MM.1S (cell line): Measurements from ENCODE around the gene TMEM80.

Source experiments
- DNase-seq: peaks from one replicate; pipeline ENCODE4 v3.0.0-alpha.2; 2015
- H2AFZ ChIP-seq: fragments of 300-600 bp; sonication (generic); 2 replicates; pipeline ENCODE4 v1.6.0; 2016; ENCODE audit warnings: antibody characterized with exemption, low read length
- H3F3A ChIP-seq: fragments of 300-600 bp; sonication (generic); 2 replicates; pipeline ENCODE4 v1.6.1; 2016; ENCODE audit warnings: mild to moderate bottlenecking, antibody characterized with exemption, low read length, moderate library complexity, mixed read lengths; ENCODE audit not compliant: insufficient read depth
- H3K27ac ChIP-seq: fragments of 300-600 bp; sonication (generic); 2 replicates; pipeline ENCODE4 v1.5.1; 2016; ENCODE audit warnings: mild to moderate bottlenecking, low read length
- H3K27me3 ChIP-seq: fragments of 300-600 bp; sonication (generic); replicated peaks from 2 replicates; pipeline ENCODE4 v1.6.0; 2016; ENCODE audit warnings: low read length; ENCODE audit not compliant: insufficient read depth
- H3K36me3 ChIP-seq: fragments of 300-600 bp; sonication (generic); replicated peaks from 2 replicates; pipeline ENCODE4 v1.6.1; 2016; ENCODE audit warnings: mild to moderate bottlenecking, low read length, mixed read lengths; ENCODE audit not compliant: insufficient read depth
- H3K4me1 ChIP-seq: fragments of 300-600 bp; sonication (generic); 2 replicates; pipeline ENCODE4 v1.6.1; 2016; ENCODE audit warnings: low read length, mixed read lengths
- H3K4me2 ChIP-seq: fragments of 300-600 bp; sonication (generic); 2 replicates; pipeline ENCODE4 v1.6.0; 2016; ENCODE audit warnings: low read depth, low read length
- H3K4me3 ChIP-seq: fragments of 300-600 bp; sonication (generic); 2 replicates; pipeline ENCODE4 v1.5.1; 2016; ENCODE audit warnings: low read length, mixed read lengths
- H3K79me2 ChIP-seq: fragments of 300-600 bp; sonication (generic); 2 replicates; pipeline ENCODE4 v1.6.1; 2016; ENCODE audit warnings: mixed run types, low read length, mixed read lengths
- H3K9ac ChIP-seq: fragments of 300-600 bp; sonication (generic); 2 replicates; pipeline ENCODE4 v1.6.1; 2016; ENCODE audit warnings: low read length, mixed read lengths
- H3K9me2 ChIP-seq: fragments of 300-600 bp; sonication (generic); replicated peaks from 2 replicates; pipeline ENCODE4 v1.6.1; 2016; ENCODE audit warnings: mild to moderate bottlenecking, low read length, mixed read lengths; ENCODE audit not compliant: insufficient read depth
- H3K9me3 ChIP-seq: fragments of 300-600 bp; sonication (generic); replicated peaks from 2 replicates; pipeline ENCODE4 v1.6.1; 2016; ENCODE audit warnings: mild to moderate bottlenecking, low read length, mixed read lengths; ENCODE audit not compliant: insufficient read depth
- H4K20me1 ChIP-seq: fragments of 300-600 bp; sonication (generic); 2 replicates; pipeline ENCODE4 v1.6.1; 2016; ENCODE audit warnings: mild to moderate bottlenecking, low read length, moderate library complexity, mixed read lengths; ENCODE audit not compliant: insufficient read depth
- CTCF ChIP-seq: fragments of 300-600 bp; sonication (generic); IDR thresholded peaks from 2 replicates; pipeline ENCODE4 v1.5.1; 2016; ENCODE audit warnings: antibody characterized with exemption, low read length, mixed read lengths
- EZH2 ChIP-seq: fragments of 300-600 bp; sonication (generic); optimal IDR thresholded peaks from 2 replicates; pipeline ENCODE3; 2017; ENCODE audit warnings: low read depth, mild to moderate bottlenecking, antibody characterized with exemption, low read length, mixed read lengths
- EZH2phosphoT487 ChIP-seq: fragments of 300-600 bp; sonication (generic); IDR thresholded peaks from 2 replicates; pipeline ENCODE4 v1.6.1; 2018; ENCODE audit warnings: antibody characterized with exemption, low read length

Gene TMEM80

GRCh38 chr11:706957-707816 is 11.6 kb downstream of the TMEM80 start:
- Histone ChIP-seq H3K27me3 (peaks cover 40% of the 10 kb centered on the region), H3K36me3 (no peaks in the 10 kb centered on the region), H3F3A (no peaks in the 10 kb centered on the region), H3K9ac (no peak overlapping the region), H3K9me2 (no peaks in the 10 kb centered on the region), H4K20me1 (no peaks in the 10 kb centered on the region), H3K9me3 (no peaks in the 10 kb centered on the region), H3K79me2 (no peaks in the 10 kb centered on the region), H2AFZ (no peak overlapping the region), H3K4me3 (no peak overlapping the region), H3K4me1 (0 out of 2 replicates have a peak, but pooled peaks cover 3% of the 10 kb centered on the region), H3K27ac (no peak overlapping the region), H3K4me2 (no peak overlapping the region)
- DNase-seq = no peak
- no peak for TF ChIP-seq EZH2phosphoT487
- TF ChIP-seq CTCF = no peak
- TF ChIP-seq EZH2 = no peak

GRCh38 chr11:707817-708420 is 12.3 kb downstream of the TMEM80 start:
- Histone ChIP-seq H3K36me3 (no peaks in the 10 kb centered on the region), H4K20me1 (no peaks in the 10 kb centered on the region), H3K79me2 (no peaks in the 10 kb centered on the region), H3K9me3 (no peaks in the 10 kb centered on the region), H3K9me2 (no peaks in the 10 kb centered on the region), H3K27me3 (peaks cover 47% of the 10 kb centered on the region), H3K4me3 (no peak overlapping the region), H3K4me1 (0 out of 2 replicates have a peak, but pooled peaks cover 3% of the 10 kb centered on the region), H3K27ac (no peak overlapping the region), H2AFZ (no peak overlapping the region), H3K4me2 (no peak overlapping the region), H3F3A (no peaks in the 10 kb centered on the region), H3K9ac (no peak overlapping the region)
- TF ChIP-seq EZH2 (no peak), CTCF (no peak), EZH2phosphoT487 (no peak)
- no peak for DNase-seq

GRCh38 chr11:708511-708910 is 12.9 kb downstream of the TMEM80 start:
- Histone ChIP-seq H3K4me3 (no peak overlapping the region), H3K4me1 (0 out of 2 replicates have a peak, but pooled peaks cover 3% of the 10 kb centered on the region), H3K4me2 (no peak overlapping the region), H3F3A (no peaks in the 10 kb centered on the region), H3K27ac (no peak overlapping the region), H3K9me2 (no peaks in the 10 kb centered on the region), H3K9ac (no peak overlapping the region), H3K79me2 (no peaks in the 10 kb centered on the region), H4K20me1 (no peaks in the 10 kb centered on the region), H3K9me3 (no peaks in the 10 kb centered on the region), H3K36me3 (no peaks in the 10 kb centered on the region), H2AFZ (no peak overlapping the region), H3K27me3 (peaks cover 50% of the 10 kb centered on the region)
- no peak for DNase-seq
- TF ChIP-seq EZH2 (no peak), EZH2phosphoT487 (no peak), CTCF (no peak)
